Measurements from ENCODE around the gene CALB2. TPM values are rescaled to one million over a fixed set of nuclear protein-coding genes. Genes with fewer than 3 reads are reported as not detected.

The CALB2 gene
- total and polyA plus RNA-seq, 2 of the 13 experiments (the other 11 are each of a cell fraction or from before 2014, with no cell fraction given), result 0.37 to 0.40 TPM

DNA sequence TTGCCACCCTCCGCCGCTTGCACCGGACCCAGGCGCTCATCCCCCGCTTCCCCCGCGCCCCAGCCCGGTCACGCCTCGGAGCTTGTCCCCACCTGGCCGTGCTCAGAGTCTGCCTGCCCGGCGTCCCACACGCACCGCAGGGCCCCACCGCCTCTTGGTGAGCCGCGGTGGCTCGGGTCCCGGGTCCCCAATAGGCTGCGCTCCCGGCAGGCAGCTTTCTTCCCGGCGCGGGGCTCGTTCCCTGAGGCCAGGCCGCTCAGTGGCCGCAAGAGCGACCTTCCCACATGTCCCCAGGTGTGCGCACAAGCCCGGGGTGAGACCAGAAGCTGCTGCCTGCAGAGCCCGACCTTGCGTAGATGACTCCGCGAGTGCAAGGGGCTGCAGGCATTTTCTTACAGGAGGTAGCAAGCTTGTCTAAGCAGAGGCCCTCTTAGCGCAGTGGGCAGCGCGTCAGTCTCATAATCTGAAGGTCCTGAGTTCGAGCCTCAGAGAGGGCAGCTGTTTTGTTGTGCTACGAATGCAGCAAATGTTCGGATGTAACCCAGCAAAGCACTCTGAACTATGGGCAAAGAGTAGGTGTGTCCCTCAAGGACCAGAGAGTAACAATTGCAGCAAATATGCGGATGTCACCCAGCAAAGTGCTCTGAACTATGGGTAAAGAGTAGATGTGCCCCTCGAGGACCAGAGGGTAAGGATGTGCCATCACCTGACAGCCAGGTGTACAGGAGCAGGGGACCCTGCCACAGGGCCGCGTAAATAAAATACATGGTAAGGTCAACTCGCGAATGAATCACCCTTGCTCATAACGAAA lies 67.8 kb downstream of the CALB2 start (continued):
- TF ChIP-seq, protein P1, sequence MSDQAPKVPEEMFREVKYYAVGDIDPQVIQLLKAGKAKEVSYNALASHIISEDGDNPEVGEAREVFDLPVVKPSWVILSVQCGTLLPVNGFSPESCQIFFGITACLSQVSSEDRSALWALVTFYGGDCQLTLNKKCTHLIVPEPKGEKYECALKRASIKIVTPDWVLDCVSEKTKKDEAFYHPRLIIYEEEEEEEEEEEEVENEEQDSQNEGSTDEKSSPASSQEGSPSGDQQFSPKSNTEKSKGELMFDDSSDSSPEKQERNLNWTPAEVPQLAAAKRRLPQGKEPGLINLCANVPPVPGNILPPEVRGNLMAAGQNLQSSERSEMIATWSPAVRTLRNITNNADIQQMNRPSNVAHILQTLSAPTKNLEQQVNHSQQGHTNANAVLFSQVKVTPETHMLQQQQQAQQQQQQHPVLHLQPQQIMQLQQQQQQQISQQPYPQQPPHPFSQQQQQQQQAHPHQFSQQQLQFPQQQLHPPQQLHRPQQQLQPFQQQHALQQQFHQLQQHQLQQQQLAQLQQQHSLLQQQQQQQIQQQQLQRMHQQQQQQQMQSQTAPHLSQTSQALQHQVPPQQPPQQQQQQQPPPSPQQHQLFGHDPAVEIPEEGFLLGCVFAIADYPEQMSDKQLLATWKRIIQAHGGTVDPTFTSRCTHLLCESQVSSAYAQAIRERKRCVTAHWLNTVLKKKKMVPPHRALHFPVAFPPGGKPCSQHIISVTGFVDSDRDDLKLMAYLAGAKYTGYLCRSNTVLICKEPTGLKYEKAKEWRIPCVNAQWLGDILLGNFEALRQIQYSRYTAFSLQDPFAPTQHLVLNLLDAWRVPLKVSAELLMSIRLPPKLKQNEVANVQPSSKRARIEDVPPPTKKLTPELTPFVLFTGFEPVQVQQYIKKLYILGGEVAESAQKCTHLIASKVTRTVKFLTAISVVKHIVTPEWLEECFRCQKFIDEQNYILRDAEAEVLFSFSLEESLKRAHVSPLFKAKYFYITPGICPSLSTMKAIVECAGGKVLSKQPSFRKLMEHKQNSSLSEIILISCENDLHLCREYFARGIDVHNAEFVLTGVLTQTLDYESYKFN (CRISPR knock-in tag; conservative IDR thresholded peaks at IDR 0.05), result peak; percentile 84
- TF ChIP-seq, protein P2, sequence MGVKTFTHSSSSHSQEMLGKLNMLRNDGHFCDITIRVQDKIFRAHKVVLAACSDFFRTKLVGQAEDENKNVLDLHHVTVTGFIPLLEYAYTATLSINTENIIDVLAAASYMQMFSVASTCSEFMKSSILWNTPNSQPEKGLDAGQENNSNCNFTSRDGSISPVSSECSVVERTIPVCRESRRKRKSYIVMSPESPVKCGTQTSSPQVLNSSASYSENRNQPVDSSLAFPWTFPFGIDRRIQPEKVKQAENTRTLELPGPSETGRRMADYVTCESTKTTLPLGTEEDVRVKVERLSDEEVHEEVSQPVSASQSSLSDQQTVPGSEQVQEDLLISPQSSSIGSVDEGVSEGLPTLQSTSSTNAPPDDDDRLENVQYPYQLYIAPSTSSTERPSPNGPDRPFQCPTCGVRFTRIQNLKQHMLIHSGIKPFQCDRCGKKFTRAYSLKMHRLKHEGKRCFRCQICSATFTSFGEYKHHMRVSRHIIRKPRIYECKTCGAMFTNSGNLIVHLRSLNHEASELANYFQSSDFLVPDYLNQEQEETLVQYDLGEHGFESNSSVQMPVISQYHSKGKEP (CRISPR knock-in tag; IDR thresholded peaks at IDR 0.05), result peak; percentile 72; the same call in 1 of the 2 replicates
- TF ChIP-seq MLXIP (CRISPR knock-in tag; IDR thresholded peaks at IDR 0.05; ENCODE audit: borderline replicate concordance) (no peak), SP4 (CRISPR knock-in tag; IDR thresholded peaks at IDR 0.05) (peak; percentile 93), HNF4G (IDR thresholded peaks at IDR 0.05; ENCODE audit: borderline replicate concordance, low read depth, low read length) (peak; percentile 71), HNF4G (CRISPR knock-in tag; IDR thresholded peaks at IDR 0.05; ENCODE audit: borderline replicate concordance, low read depth) (peak; percentile 91), ATF4 (CRISPR knock-in tag; IDR thresholded peaks at IDR 0.05) (peak in 1 of 2 experiments; percentile 79; a peak in 1 of 4 replicates), ATF7-NPFF (CRISPR knock-in tag; IDR thresholded peaks at IDR 0.05; ENCODE audit: low read depth) (peak; percentile 96), ZBTB4 (CRISPR knock-in tag; IDR thresholded peaks at IDR 0.05; ENCODE audit: borderline replicate concordance) (peak; percentile 87), SMAD1 (CRISPR knock-in tag; IDR thresholded peaks at IDR 0.05; ENCODE audit: borderline replicate concordance, low read depth) (peak; percentile 88; the same call in 1 of the 2 replicates)
- TF ChIP-seq, protein P3, sequence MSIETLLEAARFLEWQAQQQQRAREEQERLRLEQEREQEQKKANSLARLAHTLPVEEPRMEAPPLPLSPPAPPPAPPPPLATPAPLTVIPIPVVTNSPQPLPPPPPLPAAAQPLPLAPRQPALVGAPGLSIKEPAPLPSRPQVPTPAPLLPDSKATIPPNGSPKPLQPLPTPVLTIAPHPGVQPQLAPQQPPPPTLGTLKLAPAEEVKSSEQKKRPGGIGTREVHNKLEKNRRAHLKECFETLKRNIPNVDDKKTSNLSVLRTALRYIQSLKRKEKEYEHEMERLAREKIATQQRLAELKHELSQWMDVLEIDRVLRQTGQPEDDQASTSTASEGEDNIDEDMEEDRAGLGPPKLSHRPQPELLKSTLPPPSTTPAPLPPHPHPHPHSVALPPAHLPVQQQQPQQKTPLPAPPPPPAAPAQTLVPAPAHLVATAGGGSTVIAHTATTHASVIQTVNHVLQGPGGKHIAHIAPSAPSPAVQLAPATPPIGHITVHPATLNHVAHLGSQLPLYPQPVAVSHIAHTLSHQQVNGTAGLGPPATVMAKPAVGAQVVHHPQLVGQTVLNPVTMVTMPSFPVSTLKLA (IDR thresholded peaks at IDR 0.05), result no peak
